Activated B cell treated with CpG ODN at 0.5 μM for 24 hours (primary cell): ENCODE measurements around the gene NDRG3. TPM values are rescaled to one million over a fixed set of nuclear protein-coding genes. Genes with fewer than 3 reads are reported as not detected.
"Not testable (repeated sequence)": the region's sequence is repeated elsewhere in the genome, so short reads cannot be mapped to it uniquely, and the experiment has no call there.

Experiments
- ATAC-seq: fragments of 200-7000 bp; cut with Tn5 transposase; one replicate; pipeline ENCODE4 v1.10.0; 2021; ENCODE audit warnings: low read depth, mild to moderate bottlenecking, moderate library complexity
- CTCF ChIA-PET: fragments of 350-600 bp; sonication (Branson Sonifier 250); formaldehyde crosslinking; loops from one replicate; lab custom pipeline; 2021; ENCODE audit warnings: antibody characterized with exemption; lab: Charles Lee
- POLR2A ChIA-PET: fragments of 350-600 bp; sonication (Branson Sonifier 250); formaldehyde crosslinking; loops from one replicate; lab custom pipeline; 2021; ENCODE audit warnings: antibody characterized with exemption; lab: Charles Lee
- DNase-seq: peaks from one replicate; pipeline ENCODE4 v3.0.0; 2022
- H3K27ac Mint-ChIP-seq: one replicate; pipeline ENCODE4 v1.8.0; 2020; ENCODE audit warnings: mixed read lengths
- H3K27me3 Mint-ChIP-seq: one replicate; pipeline ENCODE4 v1.8.0; 2021; ENCODE audit warnings: mixed read lengths
- H3K36me3 Mint-ChIP-seq: one replicate; pipeline ENCODE4 v1.8.0; 2021; ENCODE audit warnings: low read depth, mixed read lengths
- H3K4me1 Mint-ChIP-seq: one replicate; pipeline ENCODE4 v1.8.0; 2021; ENCODE audit warnings: mixed read lengths
- H3K4me3 Mint-ChIP-seq: one replicate; pipeline ENCODE4 v1.8.0; 2020; ENCODE audit warnings: mild to moderate bottlenecking, mixed read lengths
- H3K9me3 Mint-ChIP-seq: one replicate; pipeline ENCODE4 v1.8.0; 2020; ENCODE audit warnings: mixed read lengths
- intact Hi-C: fragments of 100-400 bp; cut with micrococcal nuclease; formaldehyde crosslinking; loops from one replicate; pipeline ENCODE4 v1.15.1; 2024
- total RNA-seq: library from RNA; stranded (reverse); gene quantifications from 2 replicates; pipeline ENCODE4 v1.2.3, GENCODE V29; 2022
- TF ChIP-seq, protein P1 (sequence below): fragments of 200-600 bp; IDR thresholded peaks from one replicate; pipeline ENCODE4 v1.8.0; 2022; ENCODE audit warnings: antibody characterized with exemption, mild to moderate bottlenecking

Gene NDRG3
- total RNA-seq, 1 donor from 2014 or later = 21.4 TPM

DNA sequence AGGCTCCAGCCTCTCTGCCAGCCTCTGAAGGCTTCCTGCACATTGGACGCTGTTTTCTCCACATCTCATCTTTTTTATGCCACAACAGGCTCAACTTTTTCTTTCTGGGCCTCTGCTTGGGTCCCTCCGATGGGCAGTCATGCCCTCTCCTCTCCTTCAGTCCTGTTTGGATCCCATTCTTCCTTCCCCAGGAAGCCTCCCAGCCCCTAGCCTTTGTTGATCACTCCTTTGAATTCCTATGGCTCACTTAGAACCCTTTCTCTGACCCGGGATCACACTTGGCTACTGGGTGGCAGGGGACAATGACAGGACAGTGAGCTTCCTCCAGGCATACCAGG, 104.4 kb downstream of the NDRG3 start:
- DNase-seq = no peak
- Mint-ChIP-seq H3K4me3 (no peak overlapping the region), H3K9me3 (no peaks in the 10 kb centered on the region), H3K27ac (no peak overlapping the region), H3K27me3 (no peaks in the 10 kb centered on the region), H3K4me1 (peaks cover 20% of the 10 kb centered on the region), H3K36me3 (no peaks in the 10 kb centered on the region)
- intact Hi-C loops = no loop called here
- TF ChIP-seq, protein P1, sequence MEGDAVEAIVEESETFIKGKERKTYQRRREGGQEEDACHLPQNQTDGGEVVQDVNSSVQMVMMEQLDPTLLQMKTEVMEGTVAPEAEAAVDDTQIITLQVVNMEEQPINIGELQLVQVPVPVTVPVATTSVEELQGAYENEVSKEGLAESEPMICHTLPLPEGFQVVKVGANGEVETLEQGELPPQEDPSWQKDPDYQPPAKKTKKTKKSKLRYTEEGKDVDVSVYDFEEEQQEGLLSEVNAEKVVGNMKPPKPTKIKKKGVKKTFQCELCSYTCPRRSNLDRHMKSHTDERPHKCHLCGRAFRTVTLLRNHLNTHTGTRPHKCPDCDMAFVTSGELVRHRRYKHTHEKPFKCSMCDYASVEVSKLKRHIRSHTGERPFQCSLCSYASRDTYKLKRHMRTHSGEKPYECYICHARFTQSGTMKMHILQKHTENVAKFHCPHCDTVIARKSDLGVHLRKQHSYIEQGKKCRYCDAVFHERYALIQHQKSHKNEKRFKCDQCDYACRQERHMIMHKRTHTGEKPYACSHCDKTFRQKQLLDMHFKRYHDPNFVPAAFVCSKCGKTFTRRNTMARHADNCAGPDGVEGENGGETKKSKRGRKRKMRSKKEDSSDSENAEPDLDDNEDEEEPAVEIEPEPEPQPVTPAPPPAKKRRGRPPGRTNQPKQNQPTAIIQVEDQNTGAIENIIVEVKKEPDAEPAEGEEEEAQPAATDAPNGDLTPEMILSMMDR = no peak
- ATAC-seq = no peak
- POLR2A ChIA-PET = no interaction called here
- CTCF ChIA-PET = no interaction called here

DNA sequence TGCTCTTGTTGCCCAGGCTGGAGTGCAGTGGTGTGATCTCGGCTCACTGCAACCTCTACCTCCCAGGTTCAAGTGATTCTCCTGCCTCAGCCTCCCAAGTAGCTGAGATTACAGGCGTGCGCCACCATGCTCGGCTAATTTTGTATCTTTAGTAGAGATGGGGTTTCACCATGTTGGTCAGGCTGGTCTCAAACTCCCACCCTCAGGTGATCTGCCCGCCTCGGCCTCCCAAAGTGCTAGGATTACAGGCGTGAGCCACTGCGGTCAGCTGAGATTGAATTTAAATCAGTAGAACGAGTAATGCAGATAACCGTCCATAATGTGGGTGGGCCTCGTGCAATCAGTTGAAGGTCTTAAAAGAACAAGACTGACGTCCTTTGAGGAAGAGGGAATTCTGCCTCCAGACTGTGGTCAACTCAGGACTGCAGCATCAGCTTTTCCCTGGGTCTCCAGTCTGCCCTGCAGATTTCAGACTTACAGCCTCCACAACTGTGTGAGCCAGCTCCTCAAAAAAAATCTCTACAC, 107.0 kb downstream of the NDRG3 start:
- H3K4me3 Mint-ChIP-seq = not testable (repeated sequence)

DNA sequence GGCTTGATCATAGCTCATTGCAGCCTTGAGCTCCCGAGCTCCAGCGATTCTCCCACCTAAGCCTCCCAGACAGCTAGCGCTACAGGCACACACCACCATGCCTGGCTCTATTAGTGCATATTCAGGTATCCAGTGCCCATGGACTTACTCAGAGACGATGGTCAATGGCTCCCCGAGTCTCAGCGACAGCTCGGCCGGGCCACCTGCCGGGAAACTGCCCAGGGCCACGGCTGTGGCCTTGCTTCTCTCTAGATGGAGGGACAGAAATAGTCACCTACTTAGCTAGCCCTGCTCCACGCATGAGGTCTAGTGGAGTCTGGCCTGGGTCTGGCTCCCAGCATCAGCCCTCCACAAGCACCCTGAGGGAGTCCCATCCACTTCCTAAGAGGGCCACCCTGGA, 111.5 kb downstream of the NDRG3 start:
- no peaks in the 10 kb centered on the region for H3K36me3 Mint-ChIP-seq
- H3K9me3 Mint-ChIP-seq = no peaks in the 10 kb centered on the region
- H3K4me1 Mint-ChIP-seq = peaks cover 9% of the 10 kb centered on the region
- no peak for ATAC-seq
- no peak for DNase-seq
- no peak overlapping the region for H3K4me3 Mint-ChIP-seq
- ChIA-PET CTCF (no interaction called here), POLR2A (no interaction called here)
- TF ChIP-seq, protein P1 = no peak
- H3K27me3 Mint-ChIP-seq = no peaks in the 10 kb centered on the region
- intact Hi-C loops = no loop called here
- H3K27ac Mint-ChIP-seq = no peak overlapping the region

More for the DNA sequence above, 107.0 kb downstream of the NDRG3 start:
- H3K9me3 Mint-ChIP-seq, H3K27me3 Mint-ChIP-seq, DNase-seq, ATAC-seq, H3K4me1 Mint-ChIP-seq, POLR2A ChIA-PET, H3K36me3 Mint-ChIP-seq, H3K27ac Mint-ChIP-seq, CTCF ChIA-PET, intact Hi-C loops: not testable (repeated sequence)

DNA sequence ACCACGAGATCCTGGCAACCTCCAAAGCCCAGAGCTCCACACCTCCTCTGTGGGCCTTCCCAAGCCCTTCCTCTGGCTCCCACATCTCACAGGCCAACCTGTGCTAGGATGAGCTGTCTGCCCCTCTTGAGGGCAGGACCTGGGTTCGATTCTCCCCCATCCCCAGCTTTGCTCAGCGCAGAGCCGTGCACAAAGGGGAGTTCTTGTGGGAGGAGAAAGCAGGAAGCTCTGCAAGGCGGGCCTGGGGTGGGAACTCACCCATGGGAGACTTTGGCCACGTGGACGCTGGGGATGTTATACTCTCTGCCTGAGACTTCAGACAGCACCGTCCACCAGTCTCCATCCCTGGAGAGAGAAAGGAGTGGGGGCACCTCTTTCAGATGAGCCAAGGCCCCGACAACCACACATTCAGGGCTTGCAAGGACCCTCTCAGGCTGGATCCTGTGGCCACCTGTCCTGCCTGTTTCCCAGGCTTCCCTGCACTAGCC, 112.6 kb downstream of the NDRG3 start:
- DNase-seq (no peak), ATAC-seq (no peak)
- Mint-ChIP-seq H3K27me3 (no peaks in the 10 kb centered on the region), H3K27ac (no peak overlapping the region), H3K4me1 (peaks cover 9% of the 10 kb centered on the region), H3K4me3 (no peak overlapping the region), H3K9me3 (no peaks in the 10 kb centered on the region), H3K36me3 (no peaks in the 10 kb centered on the region)
- TF ChIP-seq, protein P1 = no peak
- CTCF ChIA-PET = no interaction called here
- intact Hi-C loops = no loop called here
- POLR2A ChIA-PET = no interaction called here

DNA sequence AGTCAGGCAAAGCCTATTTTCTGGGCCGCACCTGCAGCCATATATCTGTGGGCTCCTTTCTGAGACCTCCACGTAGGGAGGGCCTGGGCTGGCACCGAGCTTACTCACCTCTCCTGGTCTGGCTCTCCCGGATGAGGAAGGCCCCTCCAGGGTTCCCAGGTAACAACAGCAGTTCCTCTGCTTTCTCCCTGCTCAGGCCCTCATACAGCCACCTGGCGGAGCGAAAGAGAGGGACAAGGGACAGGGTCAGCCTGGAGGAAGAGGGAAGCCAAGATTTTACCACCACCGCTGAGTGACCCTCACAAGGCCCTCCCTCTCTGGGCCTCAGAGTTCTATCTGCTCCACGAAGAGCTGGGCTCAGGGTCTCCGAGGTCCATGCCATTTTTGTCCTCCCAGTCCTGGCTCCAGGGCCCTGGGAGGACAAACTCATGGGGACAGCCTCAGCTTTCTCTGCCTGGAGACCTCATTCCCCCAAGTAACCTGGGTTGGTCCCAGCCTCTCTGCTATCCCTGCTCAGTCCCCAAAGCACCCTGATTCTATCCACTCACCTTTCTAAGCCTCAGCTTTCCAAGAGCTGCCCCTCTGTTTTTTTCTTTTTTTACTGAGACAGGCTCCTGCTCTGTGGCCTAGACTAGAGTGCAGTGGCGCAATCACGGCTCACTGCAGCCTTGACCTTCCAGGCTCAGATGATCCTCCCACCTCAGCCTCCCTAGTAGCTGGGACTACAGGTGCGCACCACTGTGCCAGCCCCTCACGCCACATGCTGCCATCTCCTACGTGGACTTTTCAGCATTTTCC, 113.2 kb downstream of the NDRG3 start:
- CTCF ChIA-PET = no interaction called here
- intact Hi-C loops = no loop called here
- no peak overlapping the region for H3K4me3 Mint-ChIP-seq
- H3K36me3 Mint-ChIP-seq = no peaks in the 10 kb centered on the region
- H3K9me3 Mint-ChIP-seq = no peaks in the 10 kb centered on the region
- DNase-seq (no peak), ATAC-seq (no peak)
- H3K4me1 Mint-ChIP-seq = peaks cover 9% of the 10 kb centered on the region
- POLR2A ChIA-PET = interaction anchor here (0.6 kb wide), 1 partner anchor 799 kb away, joined by 3 read pairs; no protein-coding TSS in a partner anchor
- H3K27me3 Mint-ChIP-seq = no peaks in the 10 kb centered on the region
- TF ChIP-seq, protein P1 = no peak
- H3K27ac Mint-ChIP-seq = no peak overlapping the region
